ENCODE data around the gene SLC2A9.

DNA sequence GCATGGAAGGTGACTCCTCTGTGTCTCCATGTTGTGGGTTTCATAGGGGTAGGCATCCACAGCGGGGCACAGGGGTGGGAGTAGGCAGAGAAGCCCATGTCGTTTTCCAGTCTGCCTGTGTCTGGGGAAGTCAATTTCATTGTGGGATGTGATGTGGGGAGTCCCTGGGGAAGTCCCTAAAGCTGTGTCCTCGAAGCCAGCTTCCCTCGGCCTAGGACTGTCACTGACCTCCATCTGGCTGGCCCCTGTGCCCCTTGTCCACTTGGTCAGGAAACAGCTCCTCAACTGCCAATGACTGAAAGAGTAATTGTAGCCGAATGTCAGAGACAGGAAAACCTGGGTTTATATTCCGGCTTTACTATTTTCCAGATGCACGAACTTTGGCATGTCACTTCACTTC lies 130.2 kb downstream of the SLC2A9 start:
- TF ChIP-seq CTCF (IDR thresholded peaks at IDR 0.05) (no peak), POLR2AphosphoS5 (IDR thresholded peaks at IDR 0.05; ENCODE audit: low read depth, low read length) (no peak)
- TF ChIP-seq, protein P1, sequence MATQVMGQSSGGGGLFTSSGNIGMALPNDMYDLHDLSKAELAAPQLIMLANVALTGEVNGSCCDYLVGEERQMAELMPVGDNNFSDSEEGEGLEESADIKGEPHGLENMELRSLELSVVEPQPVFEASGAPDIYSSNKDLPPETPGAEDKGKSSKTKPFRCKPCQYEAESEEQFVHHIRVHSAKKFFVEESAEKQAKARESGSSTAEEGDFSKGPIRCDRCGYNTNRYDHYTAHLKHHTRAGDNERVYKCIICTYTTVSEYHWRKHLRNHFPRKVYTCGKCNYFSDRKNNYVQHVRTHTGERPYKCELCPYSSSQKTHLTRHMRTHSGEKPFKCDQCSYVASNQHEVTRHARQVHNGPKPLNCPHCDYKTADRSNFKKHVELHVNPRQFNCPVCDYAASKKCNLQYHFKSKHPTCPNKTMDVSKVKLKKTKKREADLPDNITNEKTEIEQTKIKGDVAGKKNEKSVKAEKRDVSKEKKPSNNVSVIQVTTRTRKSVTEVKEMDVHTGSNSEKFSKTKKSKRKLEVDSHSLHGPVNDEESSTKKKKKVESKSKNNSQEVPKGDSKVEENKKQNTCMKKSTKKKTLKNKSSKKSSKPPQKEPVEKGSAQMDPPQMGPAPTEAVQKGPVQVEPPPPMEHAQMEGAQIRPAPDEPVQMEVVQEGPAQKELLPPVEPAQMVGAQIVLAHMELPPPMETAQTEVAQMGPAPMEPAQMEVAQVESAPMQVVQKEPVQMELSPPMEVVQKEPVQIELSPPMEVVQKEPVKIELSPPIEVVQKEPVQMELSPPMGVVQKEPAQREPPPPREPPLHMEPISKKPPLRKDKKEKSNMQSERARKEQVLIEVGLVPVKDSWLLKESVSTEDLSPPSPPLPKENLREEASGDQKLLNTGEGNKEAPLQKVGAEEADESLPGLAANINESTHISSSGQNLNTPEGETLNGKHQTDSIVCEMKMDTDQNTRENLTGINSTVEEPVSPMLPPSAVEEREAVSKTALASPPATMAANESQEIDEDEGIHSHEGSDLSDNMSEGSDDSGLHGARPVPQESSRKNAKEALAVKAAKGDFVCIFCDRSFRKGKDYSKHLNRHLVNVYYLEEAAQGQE (IDR thresholded peaks at IDR 0.05; ENCODE audit: insufficient read depth in 1 of 2, low read depth in 2 of 2, low read length in 1 of 2) = no peak

Measured in Panc1 (cell line).